Keratinocyte (primary cell): ENCODE data around the gene POLR1B. TPM values are rescaled to one million over a fixed set of nuclear protein-coding genes. Genes with fewer than 3 reads are reported as not detected.

Source experiments
- DNase-seq: peaks from one replicate; pipeline ENCODE4 v3.0.0-alpha.2; 2011; ENCODE audit warnings: low read depth, missing footprints, low spot score
- FAIRE-seq: peaks from 2 replicates; lab custom pipeline; 2011; peaks lifted over from hg19 to GRCh38; lab: Jason Lieb, UNC
- H2AFZ ChIP-seq: 2 replicates; pipeline ENCODE4 v1.6.0; 2012; ENCODE audit warnings: low read length, control low read depth, inconsistent platforms; ENCODE audit not compliant: control insufficient read depth
- H3K27ac ChIP-seq: 2 replicates; pipeline ENCODE4 v1.5.1; 2011; ENCODE audit warnings: low read length; ENCODE audit not compliant: control insufficient read depth, insufficient read depth
- H3K27me3 ChIP-seq: 3 replicates; pipeline ENCODE4 v1.6.0; 2011; ENCODE audit warnings: low read length; ENCODE audit not compliant: control insufficient read depth, insufficient read depth; ENCODE audit errors: extremely low read depth
- H3K36me3 ChIP-seq, 2 experiments: 2 replicates in 1 of 2; 3 replicates in 1 of 2; pipeline ENCODE4 v1.5.1; 2011; ENCODE audit warnings: low read length in 2 of 2, mild to moderate bottlenecking in 1 of 2; ENCODE audit not compliant: control insufficient read depth in 2 of 2, insufficient read depth in 2 of 2; ENCODE audit errors: extremely low read depth in 1 of 2
- H3K4me1 ChIP-seq: 3 replicates; pipeline ENCODE4 v1.5.1; 2011; ENCODE audit warnings: low read length; ENCODE audit not compliant: control insufficient read depth, insufficient read depth; ENCODE audit errors: extremely low read depth
- H3K4me2 ChIP-seq: 3 replicates; pipeline ENCODE4 v1.6.0; 2011; ENCODE audit warnings: low read depth, low read length; ENCODE audit not compliant: control insufficient read depth, insufficient read depth; ENCODE audit errors: extremely low read depth
- H3K4me3 ChIP-seq, 3 experiments: fragments of 200-600 bp in 1 of 3; sonication (generic) in 1 of 3; 2 replicates in 2 of 3; 3 replicates in 1 of 3; pipeline ENCODE4 v1.5.1; 2011 to 2016; ENCODE audit warnings: low read length in 3 of 3, mild to moderate bottlenecking in 3 of 3, control low read depth in 2 of 3, inconsistent platforms in 1 of 3, low read depth in 1 of 3, mixed read lengths in 1 of 3, mixed run types in 1 of 3, moderate library complexity in 1 of 3; ENCODE audit not compliant: control insufficient read depth in 2 of 3, insufficient read depth in 2 of 3; ENCODE audit errors: extremely low read depth in 1 of 3
- H3K79me2 ChIP-seq: 2 replicates; pipeline ENCODE4 v1.6.0; 2012; ENCODE audit warnings: low read length; ENCODE audit not compliant: control insufficient read depth, insufficient read depth
- H3K9ac ChIP-seq: 3 replicates; pipeline ENCODE4 v1.6.0; 2011; ENCODE audit warnings: low read length; ENCODE audit not compliant: control insufficient read depth, insufficient read depth; ENCODE audit errors: extremely low read depth
- H3K9me1 ChIP-seq: 3 replicates; pipeline ENCODE4 v1.6.0; 2011; ENCODE audit warnings: low read length; ENCODE audit not compliant: control insufficient read depth, insufficient read depth; ENCODE audit errors: extremely low read depth
- H3K9me3 ChIP-seq: 2 replicates; pipeline ENCODE4 v1.5.1; 2012; ENCODE audit warnings: low read depth, low read length; ENCODE audit not compliant: control insufficient read depth
- H4K20me1 ChIP-seq: 3 replicates; pipeline ENCODE4 v1.6.0; 2011; ENCODE audit warnings: low read length; ENCODE audit not compliant: control insufficient read depth, insufficient read depth; ENCODE audit errors: extremely low read depth
- CTCF ChIP-seq, 3 experiments: IDR thresholded peaks in 1 of 3; conservative IDR thresholded peaks in 1 of 3; optimal IDR thresholded peaks in 1 of 3; 2 replicates in 2 of 3; 3 replicates in 1 of 3; pipeline versions ENCODE3 to v1.5.1; 2011; ENCODE audit warnings: low read length in 3 of 3, mild to moderate bottlenecking in 3 of 3, moderate library complexity in 2 of 3, control low read depth in 1 of 3, inconsistent platforms in 1 of 3; ENCODE audit not compliant: insufficient read depth in 2 of 3; ENCODE audit errors: extremely low read depth in 1 of 3
- EZH2 ChIP-seq: IDR thresholded peaks from one replicate; pipeline ENCODE4 v1.6.1; 2012; ENCODE audit warnings: inconsistent platforms, mild to moderate bottlenecking, low read length, moderate library complexity
- dilution Hi-C: fragments of 300-500 bp; cut with MboI; formaldehyde crosslinking; loops from one replicate; pipeline ENCODE4 v1.7.0; 2020; ENCODE audit warnings: low sequenced_read_pairs; ENCODE audit not compliant: extremely low pct_ligation_motif_present
- polyA plus RNA-seq, 5 experiments: library from polyadenylated mRNA; depleted of rRNA in 3 of 5; stranded (reverse) in 3 of 5; stranded (forward) in 1 of 5; unstranded in 1 of 5; fragments of >200 nt; gene quantifications; 1 replicate in 1 of 5; 2 replicates in 3 of 5; 3 replicates in 1 of 5; pipeline versions ENCODE4 v1.2.1 to v1.2.3, GENCODE V29; 2011 to 2012; ENCODE audit warnings: missing spikeins in 2 of 5, low read depth in 1 of 5, low replicate concordance in 1 of 5

Gene POLR1B
- polyA plus RNA-seq, 1 donor (not counting 4 experiments of a cell fraction or from before 2014, with no cell fraction given), result 31.9 TPM

GRCh38 chr2:112516801-112517200, 25.5 kb upstream of the POLR1B start:
- Histone ChIP-seq H3K9ac (no peak overlapping the region), H3K4me2 (no peak overlapping the region), H3K27me3 (no peaks in the 10 kb centered on the region), H2AFZ (no peak overlapping the region), H3K79me2 (no peaks in the 10 kb centered on the region), H3K4me3 (no peak overlapping the region), H3K4me1 (no peaks in the 10 kb centered on the region), H4K20me1 (no peaks in the 10 kb centered on the region), H3K36me3 (peaks cover 4 to 5% of the 10 kb centered on the region in 2 experiments), H3K9me1 (no peaks in the 10 kb centered on the region), H3K9me3 (no peaks in the 10 kb centered on the region), H3K27ac (no peak overlapping the region)
- FAIRE-seq (no peak), DNase-seq (no peak)
- TF ChIP-seq EZH2 (no peak), CTCF (optimal IDR thresholded peaks at IDR 0.05 in 1 of 3, IDR thresholded peaks at IDR 0.05 in 1 of 3, conservative IDR thresholded peaks at IDR 0.05 in 1 of 3; ENCODE audit: extremely low read depth in 1 of 3, insufficient read depth in 2 of 3, low read length in 3 of 3) (no peak)
- dilution Hi-C loops, result no loop called here

- no peak overlapping the region for H3K4me3 ChIP-seq
- H3K9me1 ChIP-seq, result no peaks in the 10 kb centered on the region
- no peak for TF ChIP-seq EZH2
- TF ChIP-seq CTCF (optimal IDR thresholded peaks at IDR 0.05 in 1 of 3, IDR thresholded peaks at IDR 0.05 in 1 of 3, conservative IDR thresholded peaks at IDR 0.05 in 1 of 3; ENCODE audit: extremely low read depth in 1 of 3, insufficient read depth in 2 of 3, low read length in 3 of 3), result no peak
- no peaks in the 10 kb centered on the region for H4K20me1 ChIP-seq
- no peaks in the 10 kb centered on the region for H3K79me2 ChIP-seq
- DNase-seq (no peak), FAIRE-seq (no peak)
- no peak overlapping the region for H2AFZ ChIP-seq
- dilution Hi-C loops, result no loop called here
- H3K4me1 ChIP-seq, result no peaks in the 10 kb centered on the region
- H3K27ac ChIP-seq, result no peak overlapping the region
- H3K27me3 ChIP-seq, result no peaks in the 10 kb centered on the region
- no peak overlapping the region for H3K4me2 ChIP-seq
- peaks cover 10 to 12% of the 10 kb centered on the region in 2 experiments for H3K36me3 ChIP-seq
- no peak overlapping the region for H3K9ac ChIP-seq
- no peaks in the 10 kb centered on the region for H3K9me3 ChIP-seq
These were observed 23.5 kb upstream of the POLR1B start for GRCh38 chr2:112518807-112519206.
